Stimulated activated CD8-positive, alpha-beta memory T cell treated with anti-CD3 and anti-CD28 coated beads, Interleukin-12 subunit alpha, Interleukin-12 subunit beta, amount 100 ng/mL, for 4 hours (primary cell): ENCODE data around the gene LUC7L.
"Not testable (repeated sequence)": the region's sequence is repeated elsewhere in the genome, so short reads cannot be mapped to it uniquely, and the experiment has no call there.

Source experiments
- DNase-seq: peaks from one replicate; pipeline ENCODE4 v3.0.0-alpha.2; 2020; ENCODE audit warnings: low read depth

LUC7L gene

GRCh38 chr16:263944-264343, 34.7 kb upstream of the LUC7L start:
- no peak for DNase-seq

- DNase-seq: no peak
Observed at GRCh38 chr16:263182-263774, 34.0 kb upstream of the LUC7L start.

GRCh38 chr16:262121-262745, 33.0 kb upstream of the LUC7L start:
- DNase-seq: no peak

- DNase-seq: no peak
Observed at GRCh38 chr16:261031-261691, 31.9 kb upstream of the LUC7L start.

GRCh38 chr16:260326-260725, 31.1 kb upstream of the LUC7L start:
- no peak for DNase-seq

- no peak for DNase-seq
Observed at GRCh38 chr16:259814-260253, 30.6 kb upstream of the LUC7L start.

- DNase-seq: no peak
Observed at GRCh38 chr16:259226-259625, 30.0 kb upstream of the LUC7L start.

GRCh38 chr16:258091-258490, 28.8 kb upstream of the LUC7L start:
- DNase-seq: not testable (repeated sequence)

GRCh38 chr16:255183-255582, 25.9 kb upstream of the LUC7L start:
- no peak for DNase-seq

- DNase-seq: no peak
Observed at GRCh38 chr16:254461-254860, 25.2 kb upstream of the LUC7L start.

- DNase-seq: no peak
Observed at GRCh38 chr16:253833-254232, 24.6 kb upstream of the LUC7L start.

- no peak for DNase-seq
Observed at GRCh38 chr16:252366-253337, 23.4 kb upstream of the LUC7L start.

GRCh38 chr16:249431-249830, 20.2 kb upstream of the LUC7L start:
- no peak for DNase-seq

- no peak for DNase-seq
Observed at GRCh38 chr16:247027-247426, 17.8 kb upstream of the LUC7L start.

GRCh38 chr16:245105-245504, 15.9 kb upstream of the LUC7L start:
- DNase-seq: no peak

- no peak for DNase-seq
Observed at GRCh38 chr16:243348-243747, 14.1 kb upstream of the LUC7L start.

- DNase-seq: no peak
Observed at GRCh38 chr16:242281-242680, 13.0 kb upstream of the LUC7L start.

GRCh38 chr16:240559-240958, 11.3 kb upstream of the LUC7L start:
- no peak for DNase-seq

- no peak for DNase-seq
Observed at GRCh38 chr16:239948-240277, 10.7 kb upstream of the LUC7L start.

GRCh38 chr16:234468-235305, 5.4 kb upstream of the LUC7L start, which contains the start of gene FAM234A:
Gene FAM234A, plus strand, starts transcription at chr16:234821. Its CDS starts 19,593 bp downstream, at chr16:254414.
- DNase-seq: peak; percentile 93

- no peak for DNase-seq
Observed at GRCh38 chr16:230949-231348, 1.7 kb upstream of the LUC7L start.
